KMS-11 (cell line): ENCODE measurements around the gene BCOR.

Experiments
- H2AFZ ChIP-seq: fragments of 200-600 bp; sonication (generic); 2 replicates; pipeline ENCODE4 v1.6.1; 2016; ENCODE audit warnings: antibody characterized with exemption, mixed run types, low read depth
- H3K27ac ChIP-seq: fragments of 200-600 bp; sonication (generic); 2 replicates; pipeline ENCODE4 v1.6.1; 2016; ENCODE audit warnings: mild to moderate bottlenecking, mixed run types
- H3K27me3 ChIP-seq: fragments of 200-600 bp; sonication (generic); 2 replicates; pipeline ENCODE4 v1.6.1; 2017; ENCODE audit warnings: mild to moderate bottlenecking, low read depth, mixed run types, moderate library complexity; ENCODE audit not compliant: insufficient read depth
- H3K36me3 ChIP-seq: fragments of 200-600 bp; sonication (generic); 2 replicates; pipeline ENCODE4 v1.6.1; 2017; ENCODE audit warnings: mild to moderate bottlenecking, mixed run types; ENCODE audit not compliant: insufficient read depth
- H3K4me1 ChIP-seq: fragments of 200-600 bp; sonication (generic); 2 replicates; pipeline ENCODE4 v1.6.1; 2016; ENCODE audit warnings: mild to moderate bottlenecking, low read depth, mixed run types; ENCODE audit not compliant: poor library complexity, severe bottlenecking
- H3K4me2 ChIP-seq: fragments of 200-600 bp; sonication (generic); 2 replicates; pipeline ENCODE4 v1.7.0; 2016; ENCODE audit warnings: mild to moderate bottlenecking, mixed run types
- H3K4me3 ChIP-seq: fragments of 200-600 bp; sonication (generic); IDR thresholded peaks from 2 replicates; pipeline ENCODE4 v1.6.1; 2017; ENCODE audit warnings: low read depth, low read length, mixed read lengths; ENCODE audit not compliant: insufficient read depth
- H3K79me2 ChIP-seq: fragments of 200-600 bp; sonication (generic); 2 replicates; pipeline ENCODE4 v1.6.1; 2016; ENCODE audit warnings: low read depth, mixed run types; ENCODE audit not compliant: insufficient read depth
- H3K9ac ChIP-seq: fragments of 200-600 bp; sonication (generic); 2 replicates; pipeline ENCODE4 v1.6.1; 2016; ENCODE audit warnings: mild to moderate bottlenecking, mixed run types
- H4K20me1 ChIP-seq: fragments of 200-600 bp; sonication (generic); 2 replicates; pipeline ENCODE4 v1.6.1; 2016; ENCODE audit warnings: mild to moderate bottlenecking, mixed run types; ENCODE audit not compliant: insufficient read depth
- TF ChIP-seq, protein P1 (sequence below): fragments of 200-600 bp; sonication (generic); conservative IDR thresholded peaks from 2 replicates; pipeline ENCODE4 v1.6.1; 2017; ENCODE audit warnings: low read depth, mild to moderate bottlenecking, antibody characterized with exemption, low read length, moderate library complexity, mixed read lengths

The BCOR gene

DNA sequence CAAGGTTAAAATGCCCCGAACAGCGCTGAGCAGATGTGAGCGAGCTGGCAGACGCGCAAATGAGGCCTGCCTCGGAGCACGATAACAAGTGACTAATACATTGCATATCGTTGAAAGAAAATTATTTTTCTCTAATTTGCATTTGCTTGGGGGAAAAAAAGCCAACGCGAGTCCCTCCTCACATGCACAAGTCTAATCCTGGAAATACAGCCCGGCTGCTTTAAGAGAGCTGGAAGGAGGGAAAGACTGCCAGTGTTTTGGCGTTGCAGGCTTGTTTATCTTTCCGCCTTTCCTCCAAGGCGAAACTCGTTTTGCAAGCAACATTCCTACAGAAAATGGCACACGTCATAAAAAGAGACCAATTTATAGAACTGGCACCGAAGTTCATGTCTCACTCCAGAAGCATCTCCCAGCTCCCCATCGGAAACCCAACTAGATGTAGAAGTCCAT lies 12.6 kb downstream of the BCOR start:
- Histone ChIP-seq H3K9ac (no peak overlapping the region), H2AFZ (no peak overlapping the region), H4K20me1 (peaks cover 60% of the 10 kb centered on the region), H3K79me2 (peaks cover 98% of the 10 kb centered on the region), H3K4me2 (no peak overlapping the region), H3K4me1 (peaks cover 14% of the 10 kb centered on the region), H3K27me3 (no peaks in the 10 kb centered on the region), H3K36me3 (no peaks in the 10 kb centered on the region), H3K4me3 (no peak overlapping the region), H3K27ac (no peak overlapping the region)
- TF ChIP-seq, protein P1, sequence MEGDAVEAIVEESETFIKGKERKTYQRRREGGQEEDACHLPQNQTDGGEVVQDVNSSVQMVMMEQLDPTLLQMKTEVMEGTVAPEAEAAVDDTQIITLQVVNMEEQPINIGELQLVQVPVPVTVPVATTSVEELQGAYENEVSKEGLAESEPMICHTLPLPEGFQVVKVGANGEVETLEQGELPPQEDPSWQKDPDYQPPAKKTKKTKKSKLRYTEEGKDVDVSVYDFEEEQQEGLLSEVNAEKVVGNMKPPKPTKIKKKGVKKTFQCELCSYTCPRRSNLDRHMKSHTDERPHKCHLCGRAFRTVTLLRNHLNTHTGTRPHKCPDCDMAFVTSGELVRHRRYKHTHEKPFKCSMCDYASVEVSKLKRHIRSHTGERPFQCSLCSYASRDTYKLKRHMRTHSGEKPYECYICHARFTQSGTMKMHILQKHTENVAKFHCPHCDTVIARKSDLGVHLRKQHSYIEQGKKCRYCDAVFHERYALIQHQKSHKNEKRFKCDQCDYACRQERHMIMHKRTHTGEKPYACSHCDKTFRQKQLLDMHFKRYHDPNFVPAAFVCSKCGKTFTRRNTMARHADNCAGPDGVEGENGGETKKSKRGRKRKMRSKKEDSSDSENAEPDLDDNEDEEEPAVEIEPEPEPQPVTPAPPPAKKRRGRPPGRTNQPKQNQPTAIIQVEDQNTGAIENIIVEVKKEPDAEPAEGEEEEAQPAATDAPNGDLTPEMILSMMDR, result no peak

DNA sequence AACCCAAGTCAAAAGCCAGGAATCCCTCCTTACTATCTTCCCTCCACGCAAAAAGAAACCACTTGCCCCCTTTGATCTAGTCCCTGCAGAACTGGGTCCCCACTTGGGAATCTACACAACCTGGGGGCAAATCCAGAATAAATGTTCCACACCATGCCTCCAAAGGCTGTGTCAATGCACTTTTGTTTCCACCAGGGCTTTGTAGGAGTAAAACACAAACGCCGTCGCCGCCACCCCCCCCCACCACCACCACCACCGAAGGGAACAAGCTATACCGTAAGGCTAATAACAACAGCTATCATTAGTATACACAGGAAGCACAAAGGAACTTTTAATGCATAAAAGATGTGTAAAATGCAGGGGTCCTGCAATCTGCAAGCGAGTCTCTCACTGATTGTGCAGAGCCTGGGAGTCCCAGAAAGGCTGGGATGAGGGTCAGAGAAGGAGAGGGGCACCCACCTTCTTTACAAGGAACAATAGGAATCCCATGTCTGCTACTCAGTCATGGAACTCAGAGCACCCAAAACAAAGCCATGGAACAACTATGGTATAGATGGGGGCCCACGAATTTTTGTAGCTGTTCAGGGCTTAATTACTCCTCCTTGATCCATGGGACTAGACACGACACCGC lies 13.2 kb downstream of the BCOR start:
- H3K27ac ChIP-seq, result no peak overlapping the region
- H3K9ac ChIP-seq, result no peak overlapping the region
- no peak overlapping the region for H3K4me2 ChIP-seq
- TF ChIP-seq, protein P1, result no peak
- H3K79me2 ChIP-seq, result peaks cover 98% of the 10 kb centered on the region
- no peaks in the 10 kb centered on the region for H3K36me3 ChIP-seq
- H3K4me1 ChIP-seq, result peaks cover 14% of the 10 kb centered on the region
- H2AFZ ChIP-seq, result no peak overlapping the region
- H3K27me3 ChIP-seq, result no peaks in the 10 kb centered on the region
- peaks cover 59% of the 10 kb centered on the region for H4K20me1 ChIP-seq
- no peak overlapping the region for H3K4me3 ChIP-seq

DNA sequence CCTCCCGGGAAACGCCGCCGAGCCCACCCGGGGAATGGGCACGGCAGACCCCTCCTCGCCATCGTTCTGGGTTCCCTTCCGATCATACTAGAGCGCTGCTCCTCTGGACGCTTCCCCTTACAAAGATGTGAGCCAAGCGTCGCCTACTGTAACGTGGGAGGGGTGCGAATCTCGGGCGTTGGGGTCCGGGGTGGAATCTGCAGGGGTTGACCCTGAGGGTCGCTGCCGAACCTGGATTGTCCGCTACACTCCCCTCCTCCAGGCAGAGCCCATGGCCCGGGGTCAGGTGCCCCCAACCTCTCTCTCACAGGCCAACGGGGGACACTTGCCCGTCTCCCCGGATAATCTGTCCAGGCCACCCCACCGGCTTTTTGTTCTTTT lies 13.8 kb downstream of the BCOR start:
- H3K27me3 ChIP-seq, result no peaks in the 10 kb centered on the region
- H2AFZ ChIP-seq, result no peak overlapping the region
- H3K9ac ChIP-seq, result no peak overlapping the region
- no peak overlapping the region for H3K27ac ChIP-seq
- H3K79me2 ChIP-seq, result peaks cover 98% of the 10 kb centered on the region
- peaks cover 53% of the 10 kb centered on the region for H4K20me1 ChIP-seq
- peaks cover 14% of the 10 kb centered on the region for H3K4me1 ChIP-seq
- TF ChIP-seq, protein P1, result no peak
- no peak overlapping the region for H3K4me2 ChIP-seq
- H3K4me3 ChIP-seq, result no peak overlapping the region
- H3K36me3 ChIP-seq, result no peaks in the 10 kb centered on the region

DNA sequence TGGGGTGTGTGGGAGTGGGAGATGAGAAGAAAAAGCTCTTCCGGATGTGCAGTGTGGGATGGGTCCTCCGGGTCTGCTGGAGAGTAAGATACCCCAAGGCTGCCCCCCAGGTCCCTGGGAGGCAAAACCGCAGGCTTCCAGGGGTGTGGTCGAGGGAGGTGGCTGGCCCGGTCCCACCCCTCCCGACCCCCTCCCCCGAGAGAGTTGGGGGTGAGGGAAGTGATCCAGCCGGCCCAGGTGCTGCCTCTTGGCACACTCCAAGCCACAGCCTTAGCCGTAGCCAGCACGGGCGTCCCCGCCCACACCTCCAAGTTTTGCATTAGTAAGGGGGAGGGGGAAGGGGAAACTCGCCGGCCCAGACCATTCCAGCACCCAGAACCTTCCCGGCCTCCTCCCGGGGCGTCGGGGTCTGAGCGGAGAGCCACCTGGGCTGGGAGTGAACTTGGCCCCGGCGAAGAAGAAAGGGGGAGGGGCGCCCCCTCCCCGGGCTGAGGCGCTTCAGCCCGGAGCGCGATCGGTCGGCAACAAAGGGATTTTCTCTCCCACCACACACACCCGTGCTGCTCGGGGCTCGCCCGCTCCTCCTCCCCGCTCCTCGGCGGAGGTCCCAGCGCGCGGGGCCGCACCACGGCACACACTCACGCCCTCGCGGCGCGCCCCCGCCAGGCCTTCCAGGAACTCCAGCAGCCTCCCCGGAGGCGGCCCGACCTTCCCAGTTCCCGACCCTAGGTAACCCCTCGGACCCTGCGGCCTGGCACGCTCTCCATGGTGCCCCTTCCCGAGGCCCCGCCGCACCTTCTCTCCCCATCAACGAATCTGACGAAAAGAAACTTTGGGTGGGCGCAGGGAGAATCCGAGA lies 14.4 kb downstream of the BCOR start:
- Histone ChIP-seq H3K36me3 (no peaks in the 10 kb centered on the region), H3K27me3 (no peaks in the 10 kb centered on the region), H4K20me1 (peaks cover 47% of the 10 kb centered on the region), H2AFZ (no peak overlapping the region), H3K4me1 (peaks cover 14% of the 10 kb centered on the region), H3K27ac (no peak overlapping the region), H3K79me2 (peaks cover 97% of the 10 kb centered on the region), H3K9ac (no peak overlapping the region), H3K4me2 (no peak overlapping the region), H3K4me3 (no peak overlapping the region)
- TF ChIP-seq, protein P1, result no peak
